Measurements from ENCODE around the gene PKIG.

GRCh38 chr20:44552568-44552949 lies 29.8 kb upstream of the PKIG start:
- TF ChIP-seq CTCF (IDR thresholded peaks at IDR 0.05), result no peak
- TF ChIP-seq POLR2A (IDR thresholded peaks at IDR 0.05), result no peak
